Stimulated activated naive B cell treated with anti-CD40 and anti-IgM and Interleukin-4, amounts not matched to agents 10 μg/mL and 1 μg/mL and 100 μg/mL, for 72 hours (primary cell): ENCODE data around the gene ST6GALNAC5.

Experiments
- ATAC-seq, 2 donors: fragments of 150-1000 bp; cut with Tn5 transposase; replicated peaks; 2 replicates each; pipeline ENCODE4 v1.10.0; 2021; ENCODE audit warnings: moderate library complexity in 1 of 2
- DNase-seq: peaks from one replicate; pipeline ENCODE4 v3.0.0; 2021
- H3K27ac Mint-ChIP-seq: one replicate; pipeline ENCODE4 v1.8.0; 2022; ENCODE audit warnings: mild to moderate bottlenecking, mixed read lengths
- H3K27me3 Mint-ChIP-seq, 2 donors: one replicate each; pipeline ENCODE4 v1.8.0; 2022; ENCODE audit warnings: mixed read lengths in 2 of 2
- H3K36me3 Mint-ChIP-seq, 2 donors: one replicate each; pipeline ENCODE4 v1.8.0; 2022; ENCODE audit warnings: mixed read lengths in 2 of 2, mild to moderate bottlenecking in 1 of 2
- H3K4me1 Mint-ChIP-seq, 2 donors: one replicate each; pipeline ENCODE4 v1.8.0; 2022; ENCODE audit warnings: mixed read lengths in 2 of 2, mild to moderate bottlenecking in 1 of 2
- H3K4me3 Mint-ChIP-seq, 2 donors: one replicate each; pipeline ENCODE4 v1.8.0; 2022; ENCODE audit warnings: mild to moderate bottlenecking in 2 of 2, mixed read lengths in 2 of 2, moderate library complexity in 1 of 2
- H3K9me3 Mint-ChIP-seq, 2 donors: one replicate each; pipeline ENCODE4 v1.8.0; 2022; ENCODE audit warnings: mixed read lengths in 2 of 2, mild to moderate bottlenecking in 1 of 2

The ST6GALNAC5 gene

GRCh38 chr1:76854255-76854654, 13.0 kb upstream of the ST6GALNAC5 start:
- no peak overlapping the region for H3K27ac Mint-ChIP-seq
- H3K4me1 Mint-ChIP-seq, result no peaks in the 10 kb centered on the region
- no peak for ATAC-seq
- no peaks in the 10 kb centered on the region for H3K36me3 Mint-ChIP-seq
- H3K27me3 Mint-ChIP-seq, result peaks cover 0 to 9% of the 10 kb centered on the region in 2 donors
- H3K9me3 Mint-ChIP-seq, result no peaks in the 10 kb centered on the region
- no peak overlapping the region for H3K4me3 Mint-ChIP-seq
- DNase-seq, result no peak

GRCh38 chr1:76856104-76856503, 11.2 kb upstream of the ST6GALNAC5 start:
- H3K4me1 Mint-ChIP-seq, result no peaks in the 10 kb centered on the region
- no peak for ATAC-seq

GRCh38 chr1:76857138-76857537, 10.1 kb upstream of the ST6GALNAC5 start:
- no peak for DNase-seq
- peaks cover 0 to 3% of the 10 kb centered on the region in 2 donors for H3K9me3 Mint-ChIP-seq
- no peak overlapping the region for H3K27ac Mint-ChIP-seq
- no peaks in the 10 kb centered on the region for H3K4me1 Mint-ChIP-seq
- peaks cover 5 to 14% of the 10 kb centered on the region in 2 donors for H3K27me3 Mint-ChIP-seq
- H3K36me3 Mint-ChIP-seq, result no peaks in the 10 kb centered on the region
- ATAC-seq, result no peak
- H3K4me3 Mint-ChIP-seq, result no peak overlapping the region

More at GRCh38 chr1:76856104-76856503, 11.2 kb upstream of the ST6GALNAC5 start:
- DNase-seq, result no peak
- Mint-ChIP-seq H3K36me3 (no peaks in the 10 kb centered on the region), H3K27ac (no peak overlapping the region), H3K27me3 (peaks cover 5 to 14% of the 10 kb centered on the region in 2 donors), H3K9me3 (peaks cover 0 to 3% of the 10 kb centered on the region in 2 donors), H3K4me3 (no peak overlapping the region)

- Mint-ChIP-seq H3K4me1 (no peaks in the 10 kb centered on the region), H3K9me3 (peaks cover 0 to 3% of the 10 kb centered on the region in 2 donors), H3K27me3 (peaks cover 5 to 20% of the 10 kb centered on the region in 2 donors), H3K27ac (no peak overlapping the region), H3K36me3 (no peaks in the 10 kb centered on the region), H3K4me3 (no peak overlapping the region)
- DNase-seq, result no peak
- no peak for ATAC-seq
These were observed 9.3 kb upstream of the ST6GALNAC5 start for GRCh38 chr1:76857973-76858372.

GRCh38 chr1:76861149-76861548, 6.1 kb upstream of the ST6GALNAC5 start:
- DNase-seq (no peak), ATAC-seq (no peak)
- Mint-ChIP-seq H3K27ac (no peak overlapping the region), H3K4me1 (no peaks in the 10 kb centered on the region), H3K4me3 (no peak overlapping the region), H3K9me3 (peaks cover 0 to 3% of the 10 kb centered on the region in 2 donors), H3K36me3 (no peaks in the 10 kb centered on the region), H3K27me3 (peaks cover 9 to 27% of the 10 kb centered on the region in 2 donors)

- Mint-ChIP-seq H3K9me3 (peaks cover 0 to 3% of the 10 kb centered on the region in 2 donors), H3K4me3 (no peak overlapping the region), H3K36me3 (no peaks in the 10 kb centered on the region), H3K4me1 (peaks cover 0 to 4% of the 10 kb centered on the region in 2 donors), H3K27me3 (peaks cover 11 to 32% of the 10 kb centered on the region in 2 donors), H3K27ac (no peak overlapping the region)
- no peak for DNase-seq
- ATAC-seq, result no peak
These were observed 4.8 kb upstream of the ST6GALNAC5 start for GRCh38 chr1:76862447-76862846.

- no peak overlapping the region for H3K27ac Mint-ChIP-seq
- ATAC-seq (no peak), DNase-seq (no peak)
- no peak overlapping the region for H3K4me3 Mint-ChIP-seq
- no peaks in the 10 kb centered on the region for H3K36me3 Mint-ChIP-seq
- peaks cover 8 to 19% of the 10 kb centered on the region in 2 donors for H3K4me1 Mint-ChIP-seq
- H3K9me3 Mint-ChIP-seq, result peaks cover 0 to 3% of the 10 kb centered on the region in 2 donors
- peaks cover 29 to 41% of the 10 kb centered on the region in 2 donors for H3K27me3 Mint-ChIP-seq
These were observed 2.9 kb upstream of the ST6GALNAC5 start for GRCh38 chr1:76864383-76864782.

- H3K9me3 Mint-ChIP-seq, result no peaks in the 10 kb centered on the region
- H3K4me1 Mint-ChIP-seq, result peaks cover 8 to 19% of the 10 kb centered on the region in 2 donors
- peaks cover 33 to 48% of the 10 kb centered on the region in 2 donors for H3K27me3 Mint-ChIP-seq
- DNase-seq (no peak), ATAC-seq (no peak)
- H3K36me3 Mint-ChIP-seq, result no peaks in the 10 kb centered on the region
- no peak overlapping the region for H3K27ac Mint-ChIP-seq
- no peak overlapping the region for H3K4me3 Mint-ChIP-seq
These were observed 1.5 kb upstream of the ST6GALNAC5 start for GRCh38 chr1:76865696-76866286.

GRCh38 chr1:76866566-76866965, 714 bp upstream of the ST6GALNAC5 start:
- H3K9me3 Mint-ChIP-seq, result no peaks in the 10 kb centered on the region
- H3K27ac Mint-ChIP-seq, result no peak overlapping the region
- H3K4me1 Mint-ChIP-seq, result peaks cover 10 to 24% of the 10 kb centered on the region in 2 donors
- peaks cover 38 to 55% of the 10 kb centered on the region in 2 donors for H3K27me3 Mint-ChIP-seq
- ATAC-seq (no peak), DNase-seq (no peak)
- H3K36me3 Mint-ChIP-seq, result no peaks in the 10 kb centered on the region
- H3K4me3 Mint-ChIP-seq, result no peak overlapping the region

- ATAC-seq (peak; percentile 76 to 83), DNase-seq (peak; percentile 9)
- Mint-ChIP-seq H3K4me3 (peak overlapping the region; percentile 83 to 86), H3K36me3 (peaks cover 0 to 3% of the 10 kb centered on the region in 2 donors), H3K9me3 (peaks cover 1 to 5% of the 10 kb centered on the region in 2 donors), H3K27ac (peak overlapping the region; percentile 20), H3K27me3 (peaks cover 50 to 54% of the 10 kb centered on the region in 2 donors), H3K4me1 (peaks cover 15 to 31% of the 10 kb centered on the region in 2 donors)
These were observed 1.0 kb downstream of the ST6GALNAC5 start for GRCh38 chr1:76868154-76868882.

- Mint-ChIP-seq H3K4me1 (peaks cover 15 to 31% of the 10 kb centered on the region in 2 donors), H3K36me3 (peaks cover 0 to 3% of the 10 kb centered on the region in 2 donors), H3K4me3 (peak overlapping the region; percentile 29 to 83), H3K9me3 (peaks cover 1 to 6% of the 10 kb centered on the region in 2 donors), H3K27me3 (peaks cover 53 to 55% of the 10 kb centered on the region in 2 donors), H3K27ac (no peak overlapping the region)
- DNase-seq (no peak), ATAC-seq (no peak)
These were observed 1.6 kb downstream of the ST6GALNAC5 start for GRCh38 chr1:76868916-76869315.

- ATAC-seq (no peak), DNase-seq (no peak)
- peaks cover 48 to 61% of the 10 kb centered on the region in 2 donors for H3K27me3 Mint-ChIP-seq
- peaks cover 15 to 31% of the 10 kb centered on the region in 2 donors for H3K4me1 Mint-ChIP-seq
- no peak overlapping the region for H3K4me3 Mint-ChIP-seq
- no peak overlapping the region for H3K27ac Mint-ChIP-seq
- peaks cover 0 to 3% of the 10 kb centered on the region in 2 donors for H3K36me3 Mint-ChIP-seq
- peaks cover 1 to 6% of the 10 kb centered on the region in 2 donors for H3K9me3 Mint-ChIP-seq
These were observed 2.8 kb downstream of the ST6GALNAC5 start for GRCh38 chr1:76870037-76870436.

- Mint-ChIP-seq H3K27ac (no peak overlapping the region), H3K4me3 (no peak overlapping the region), H3K9me3 (peaks cover 3 to 10% of the 10 kb centered on the region in 2 donors), H3K27me3 (peaks cover 51 to 67% of the 10 kb centered on the region in 2 donors), H3K4me1 (peaks cover 15 to 31% of the 10 kb centered on the region in 2 donors), H3K36me3 (peaks cover 0 to 3% of the 10 kb centered on the region in 2 donors)
- no peak for DNase-seq
- ATAC-seq, result peak; percentile 69 to 72
These were observed 4.2 kb downstream of the ST6GALNAC5 start for GRCh38 chr1:76871355-76871974.

GRCh38 chr1:76872944-76873343, 5.7 kb downstream of the ST6GALNAC5 start:
- Mint-ChIP-seq H3K36me3 (peaks cover 0 to 3% of the 10 kb centered on the region in 2 donors), H3K27ac (no peak overlapping the region), H3K9me3 (peaks cover 4 to 11% of the 10 kb centered on the region in 2 donors), H3K4me1 (peaks cover 13 to 22% of the 10 kb centered on the region in 2 donors), H3K27me3 (peaks cover 46 to 65% of the 10 kb centered on the region in 2 donors), H3K4me3 (no peak overlapping the region)
- ATAC-seq, result no peak
- DNase-seq, result no peak
